Gastroesophageal sphincter (tissue), 3 donors: ENCODE results near the gene ROCK2.

Source experiments
- EP300 ChIP-seq: sonication (generic); formaldehyde crosslinking; IDR thresholded peaks from one replicate; pipeline ENCODE4 v1.6.1; 2017; ENCODE audit warnings: antibody characterized with exemption, mild to moderate bottlenecking
- POLR2A ChIP-seq, 2 donors: fragments of 450-650 bp; IDR thresholded peaks; one replicate each; pipeline ENCODE4 v1.6.1; 2017; ENCODE audit warnings: antibody characterized with exemption in 2 of 2, mild to moderate bottlenecking in 2 of 2, moderate library complexity in 1 of 2
- TF ChIP-seq, protein P1 (sequence below), 4 experiments: fragments of 200-600 bp in 2 of 4; fragments of 450-650 bp in 2 of 4; sonication (generic) in 1 of 4; IDR thresholded peaks; one replicate each; pipeline ENCODE4 v1.5.1; 2017 to 2019; ENCODE audit warnings: antibody characterized with exemption in 4 of 4, mild to moderate bottlenecking in 2 of 4, moderate library complexity in 2 of 4

DNA sequence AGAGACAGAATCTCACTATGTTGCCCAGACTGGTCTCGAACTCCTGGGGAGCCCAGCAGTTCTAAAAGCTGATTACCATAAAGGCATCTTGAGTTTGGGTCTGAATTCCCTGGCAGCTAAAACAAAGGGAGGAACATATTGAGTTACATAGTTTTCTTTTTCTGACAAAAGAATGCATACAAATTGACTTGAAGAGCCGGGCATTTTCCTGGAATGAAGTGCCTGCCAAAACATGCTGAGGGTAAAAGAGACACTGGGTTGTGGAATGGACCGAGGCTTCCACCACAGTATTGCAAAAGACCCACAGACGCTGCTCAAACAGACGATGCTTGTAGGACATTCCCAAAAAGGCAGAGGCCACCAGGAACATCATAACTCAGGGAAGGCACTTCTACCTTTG, 35.1 kb upstream of the ROCK2 start:
- TF ChIP-seq, protein P1, sequence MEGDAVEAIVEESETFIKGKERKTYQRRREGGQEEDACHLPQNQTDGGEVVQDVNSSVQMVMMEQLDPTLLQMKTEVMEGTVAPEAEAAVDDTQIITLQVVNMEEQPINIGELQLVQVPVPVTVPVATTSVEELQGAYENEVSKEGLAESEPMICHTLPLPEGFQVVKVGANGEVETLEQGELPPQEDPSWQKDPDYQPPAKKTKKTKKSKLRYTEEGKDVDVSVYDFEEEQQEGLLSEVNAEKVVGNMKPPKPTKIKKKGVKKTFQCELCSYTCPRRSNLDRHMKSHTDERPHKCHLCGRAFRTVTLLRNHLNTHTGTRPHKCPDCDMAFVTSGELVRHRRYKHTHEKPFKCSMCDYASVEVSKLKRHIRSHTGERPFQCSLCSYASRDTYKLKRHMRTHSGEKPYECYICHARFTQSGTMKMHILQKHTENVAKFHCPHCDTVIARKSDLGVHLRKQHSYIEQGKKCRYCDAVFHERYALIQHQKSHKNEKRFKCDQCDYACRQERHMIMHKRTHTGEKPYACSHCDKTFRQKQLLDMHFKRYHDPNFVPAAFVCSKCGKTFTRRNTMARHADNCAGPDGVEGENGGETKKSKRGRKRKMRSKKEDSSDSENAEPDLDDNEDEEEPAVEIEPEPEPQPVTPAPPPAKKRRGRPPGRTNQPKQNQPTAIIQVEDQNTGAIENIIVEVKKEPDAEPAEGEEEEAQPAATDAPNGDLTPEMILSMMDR (IDR thresholded peaks at IDR 0.05) = no peak
- TF ChIP-seq POLR2A (IDR thresholded peaks at IDR 0.05) (no peak), EP300 (no peak)
